Psoas muscle (tissue), 8 donors: ENCODE measurements around the gene CAMKMT. TPM values are rescaled to one million over a fixed set of nuclear protein-coding genes. Genes with fewer than 3 reads are reported as not detected.

ENCODE experiments used
- ATAC-seq, 4 donors: fragments of 200-7000 bp; cut with Tn5 transposase; one replicate each; pipeline ENCODE4 v1.9.1; 2020; ENCODE audit warnings: moderate library complexity in 3 of 4, mild to moderate bottlenecking in 2 of 4
- DNase-seq, 2 donors: peaks; one replicate each; pipeline ENCODE4 v3.0.0-alpha.2; 2020
- H3K27ac ChIP-seq: fragments of 200-600 bp; one replicate; pipeline ENCODE4 v1.8.0; 2022
- H3K27me3 ChIP-seq, 3 donors: fragments of 200-600 bp in 1 of 3; one replicate each; pipeline versions ENCODE4 v1.6.1 to v1.8.0; 2013 to 2022; ENCODE audit warnings: low read length in 2 of 3, mild to moderate bottlenecking in 2 of 3, moderate library complexity in 1 of 3; ENCODE audit not compliant: insufficient read depth in 3 of 3
- H3K36me3 ChIP-seq, 2 donors: fragments of 200-600 bp in 1 of 2; one replicate each; pipeline versions ENCODE4 v1.6.1 to v1.8.0; 2013 to 2022; ENCODE audit warnings: low read depth in 1 of 2, mild to moderate bottlenecking in 1 of 2, moderate library complexity in 1 of 2; ENCODE audit not compliant: insufficient read depth in 1 of 2
- H3K4me1 ChIP-seq: fragments of 200-600 bp; one replicate; pipeline ENCODE4 v1.8.0; 2022
- H3K4me3 ChIP-seq: fragments of 200-600 bp; one replicate; pipeline ENCODE4 v1.8.0; 2022; ENCODE audit warnings: mild to moderate bottlenecking
- H3K9me3 ChIP-seq: fragments of 200-600 bp; one replicate; pipeline ENCODE4 v1.8.0; 2022
- WGBS, 3 donors: extraction: QIAGEN DNeasy Blood & Tissue Kit; methylation state at CpG; one replicate each; pipeline versions ENCODE4 v1.1.6 to v1.1.7; 2013; 5-methylcytosine and 5-hydroxymethylcytosine counted together
- intact Hi-C, 2 donors: fragments of 100-400 bp; cut with DNase I; formaldehyde crosslinking; loops; one replicate each; pipeline versions ENCODE4 v1.11.0 to v1.14.2; 2022
- polyA plus RNA-seq, 3 donors: library from polyadenylated mRNA; stranded (reverse); fragments of 200-250 nt; gene quantifications; one replicate each; pipeline ENCODE4 v1.2.3, GENCODE V29; 2013
- total RNA-seq, 4 donors: library from RNA; stranded (reverse); fragmentation: NEBNext Ultra II Directional in 2 of 4; extraction: Animal tissue kit (Norgen Biotek cat#: 25700) in 2 of 4; gene quantifications; one replicate each; pipeline versions ENCODE4 v1.2.1 to v1.2.4, GENCODE V29; 2021 to 2023
- TF ChIP-seq, protein P1 (sequence below): fragments of 200-600 bp; IDR thresholded peaks from one replicate; pipeline ENCODE4 v1.8.0; 2022; ENCODE audit warnings: antibody characterized with exemption
- donor health status: healthy with polysubstance abuse.
- donor health status: DM: no; HTN: no; CAD: no; lungs with moderate emphysema.
- donor health status: Bipolar disorder and iron deficiency.
- donor health status: healthy.
- donor health status: DM: yes; HTN: yes; CAD: no.
- donor health status: DM: no; HTN: no; CAD: no.
- donor health status: DM: no; HTN: no; CAD: no.
- donor health status: DM: yes; HTN: yes; CAD: no.

The CAMKMT gene
- total and polyA plus RNA-seq, 7 donors = 2.8 to 7.3 (median 4.5) TPM

DNA sequence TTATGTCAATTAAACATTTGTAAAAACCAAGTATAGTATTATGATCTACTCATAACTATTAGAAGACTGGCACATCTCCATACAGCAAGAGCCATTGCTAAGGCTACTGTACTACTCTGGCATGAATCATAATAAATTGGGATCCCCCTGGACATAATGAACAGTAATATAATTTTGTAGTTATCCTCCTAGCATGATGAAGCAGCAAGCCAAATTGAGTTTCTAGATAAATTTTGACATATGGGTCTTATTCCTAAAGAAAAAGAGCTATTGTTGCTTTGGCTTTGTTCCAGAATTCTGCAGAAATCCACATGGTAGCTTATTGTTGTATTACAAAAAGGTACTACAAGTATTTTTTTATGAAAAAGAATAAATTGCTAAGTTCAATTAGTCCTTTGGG lies 204.3 kb downstream of the CAMKMT start:
- intact Hi-C loops = no loop called here
- H3K36me3 ChIP-seq = no peaks in the 10 kb centered on the region

DNA sequence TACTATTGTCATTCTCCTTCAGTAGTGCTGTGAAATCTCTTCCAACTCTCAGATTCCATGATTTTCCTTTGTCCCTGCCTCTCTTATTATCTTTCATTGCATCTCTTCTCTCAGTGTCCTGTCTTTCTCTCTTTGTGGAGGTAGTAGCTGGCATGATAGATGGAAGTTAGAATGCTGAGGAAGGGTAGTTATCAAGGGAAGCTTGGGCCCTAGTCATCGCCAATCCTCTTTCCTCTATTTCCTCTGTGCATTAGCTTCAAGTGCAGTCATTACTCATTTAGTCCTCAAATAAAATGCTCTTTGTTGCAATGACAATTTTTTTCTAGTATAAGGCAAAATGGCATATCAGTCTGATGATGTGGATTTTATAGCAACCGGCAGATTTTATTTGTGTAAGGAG lies 207.7 kb downstream of the CAMKMT start:
- ATAC-seq (no peak), DNase-seq (no peak)
- Histone ChIP-seq H3K27ac (no peak overlapping the region), H3K9me3 (no peaks in the 10 kb centered on the region), H3K36me3 (no peaks in the 10 kb centered on the region), H3K4me3 (no peak overlapping the region), H3K27me3 (no peaks in the 10 kb centered on the region), H3K4me1 (peaks cover 4% of the 10 kb centered on the region)
- WGBS, 3 donors = 95 to 97% (median 96%) methylated on average over 2 of the region's 2 CpGs
- intact Hi-C loops = no loop called here
- TF ChIP-seq, protein P1, sequence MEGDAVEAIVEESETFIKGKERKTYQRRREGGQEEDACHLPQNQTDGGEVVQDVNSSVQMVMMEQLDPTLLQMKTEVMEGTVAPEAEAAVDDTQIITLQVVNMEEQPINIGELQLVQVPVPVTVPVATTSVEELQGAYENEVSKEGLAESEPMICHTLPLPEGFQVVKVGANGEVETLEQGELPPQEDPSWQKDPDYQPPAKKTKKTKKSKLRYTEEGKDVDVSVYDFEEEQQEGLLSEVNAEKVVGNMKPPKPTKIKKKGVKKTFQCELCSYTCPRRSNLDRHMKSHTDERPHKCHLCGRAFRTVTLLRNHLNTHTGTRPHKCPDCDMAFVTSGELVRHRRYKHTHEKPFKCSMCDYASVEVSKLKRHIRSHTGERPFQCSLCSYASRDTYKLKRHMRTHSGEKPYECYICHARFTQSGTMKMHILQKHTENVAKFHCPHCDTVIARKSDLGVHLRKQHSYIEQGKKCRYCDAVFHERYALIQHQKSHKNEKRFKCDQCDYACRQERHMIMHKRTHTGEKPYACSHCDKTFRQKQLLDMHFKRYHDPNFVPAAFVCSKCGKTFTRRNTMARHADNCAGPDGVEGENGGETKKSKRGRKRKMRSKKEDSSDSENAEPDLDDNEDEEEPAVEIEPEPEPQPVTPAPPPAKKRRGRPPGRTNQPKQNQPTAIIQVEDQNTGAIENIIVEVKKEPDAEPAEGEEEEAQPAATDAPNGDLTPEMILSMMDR = no peak

More for the DNA sequence above, 204.3 kb downstream of the CAMKMT start:
- H3K27ac ChIP-seq = no peak overlapping the region
- DNase-seq = no peak
- no peak overlapping the region for H3K4me3 ChIP-seq
- no peaks in the 10 kb centered on the region for H3K27me3 ChIP-seq
- no peaks in the 10 kb centered on the region for H3K4me1 ChIP-seq
- H3K9me3 ChIP-seq = no peaks in the 10 kb centered on the region
- TF ChIP-seq, protein P1 = no peak
- no peak for ATAC-seq

DNA sequence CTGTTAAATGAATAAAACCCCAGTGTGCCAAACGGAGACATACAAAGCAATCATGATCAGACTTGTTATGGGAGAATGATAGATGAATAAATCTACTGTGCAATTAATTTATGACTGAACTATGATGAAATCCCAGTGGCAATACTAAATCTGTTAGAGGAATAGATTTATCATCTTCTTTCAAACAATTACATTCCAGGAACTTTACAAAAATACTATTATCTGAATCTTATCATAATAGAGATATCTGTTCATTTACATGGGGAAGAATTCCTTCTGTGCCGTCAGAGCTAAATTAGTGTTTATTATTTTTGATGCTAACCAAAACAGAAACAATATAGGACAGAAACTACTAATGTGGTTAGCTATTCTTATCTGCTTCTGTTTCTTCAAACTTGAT lies 208.5 kb downstream of the CAMKMT start:
- Histone ChIP-seq H3K9me3 (no peaks in the 10 kb centered on the region), H3K27ac (no peak overlapping the region), H3K4me1 (peaks cover 4% of the 10 kb centered on the region), H3K36me3 (no peaks in the 10 kb centered on the region), H3K4me3 (no peak overlapping the region), H3K27me3 (no peaks in the 10 kb centered on the region)
- ATAC-seq = no peak
- DNase-seq = no peak
- WGBS, 3 donors = 87 to 94% (median 89%) methylated on average over 2 of the region's 2 CpGs
- intact Hi-C loops = no loop called here
- TF ChIP-seq, protein P1 = no peak

DNA sequence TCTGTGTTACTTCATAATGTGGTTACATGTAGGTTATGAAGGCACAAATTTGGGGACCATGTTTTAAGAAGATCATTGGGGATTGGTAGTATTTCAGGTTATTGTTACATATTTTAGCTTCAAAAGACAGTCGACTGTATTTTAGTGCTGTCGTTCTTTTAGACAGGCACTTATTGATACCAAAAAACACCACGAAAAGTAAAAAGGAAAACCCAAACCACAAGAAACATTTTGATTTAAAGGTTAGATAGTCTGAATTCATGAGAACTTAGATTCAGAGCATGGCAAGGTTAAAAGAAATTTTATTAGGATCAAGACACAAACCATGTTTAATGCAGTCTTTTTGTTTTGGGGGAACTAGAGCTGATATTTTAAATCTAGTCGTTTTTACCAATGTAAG lies 209.0 kb downstream of the CAMKMT start:
- TF ChIP-seq, protein P1 = no peak
- H3K27me3 ChIP-seq = no peaks in the 10 kb centered on the region
- H3K27ac ChIP-seq = no peak overlapping the region
- DNase-seq (no peak), ATAC-seq (no peak)
- no peak overlapping the region for H3K4me3 ChIP-seq
- H3K9me3 ChIP-seq = no peaks in the 10 kb centered on the region
- H3K36me3 ChIP-seq = no peaks in the 10 kb centered on the region
- intact Hi-C loops = no loop called here
- H3K4me1 ChIP-seq = peaks cover 4% of the 10 kb centered on the region
- 87 to 88% (median 88%) methylated on average over 4 of the region's 4 CpGs for WGBS, 3 donors

DNA sequence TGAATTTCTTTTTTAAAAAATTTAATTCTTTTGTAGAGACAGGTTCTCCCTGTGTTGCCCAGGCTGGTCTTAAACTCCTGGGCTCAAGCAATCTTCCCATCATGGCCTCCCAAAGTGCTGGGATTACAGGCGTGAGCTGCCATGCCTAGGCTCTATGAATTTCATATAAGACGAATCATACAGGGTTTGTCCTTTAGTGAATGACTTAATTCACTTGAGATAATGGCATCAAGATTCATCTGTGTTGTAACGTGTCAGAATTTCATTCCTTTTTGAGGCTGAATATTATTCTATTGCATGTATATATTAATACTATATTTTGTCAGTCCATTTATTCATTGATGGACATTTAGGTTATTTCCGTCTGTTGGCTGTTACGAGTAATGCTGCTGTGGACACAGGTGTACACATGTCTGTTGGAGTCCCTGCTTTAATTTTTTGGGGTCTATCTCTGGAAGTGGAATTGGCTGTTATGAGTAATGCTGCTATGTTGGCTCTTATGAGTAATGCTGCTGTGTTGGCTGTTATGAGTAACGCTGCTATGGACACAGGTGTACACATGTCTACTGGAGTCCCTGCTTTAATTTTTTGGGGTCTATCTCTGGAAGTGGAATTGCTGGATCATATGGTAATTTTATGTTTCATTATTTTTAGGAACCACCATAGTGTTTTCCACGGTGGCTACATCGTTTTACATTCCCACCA lies 210.6 kb downstream of the CAMKMT start:
- Histone ChIP-seq H3K27me3 (no peaks in the 10 kb centered on the region), H3K4me3 (no peak overlapping the region), H3K36me3 (no peaks in the 10 kb centered on the region), H3K27ac (no peak overlapping the region), H3K4me1 (peaks cover 4% of the 10 kb centered on the region), H3K9me3 (no peaks in the 10 kb centered on the region)
- intact Hi-C loops = no loop called here
- TF ChIP-seq, protein P1 = no peak
- ATAC-seq (peak; percentile 75 to 78 (median 75)), DNase-seq (no peak)
- 80 to 90% (median 83%) methylated on average over 8 of the region's 8 CpGs for WGBS, 3 donors
